Panc1 (cell line): ENCODE data around the gene RAPGEF5. TPM values are rescaled to one million over a fixed set of nuclear protein-coding genes. Genes with fewer than 3 reads are reported as not detected.

Experiments
- ATAC-seq: fragments of 200-7000 bp; cut with Tn5 transposase; 2 replicates; pipeline ENCODE4 v1.9.1; 2020; ENCODE audit warnings: mild to moderate bottlenecking, moderate library complexity
- BruUV-seq: library from RNA; stranded (reverse); fragments of 400-500 nt; replicated peaks from 2 replicates; lab custom pipeline; 2021; lab: Mats Ljungman, UMichigan
- CTCF ChIA-PET: fragments of 300-600 bp; sonication (Branson Sonifier 250); formaldehyde crosslinking; loops from one replicate; lab custom pipeline; 2022; ENCODE audit warnings: antibody characterized with exemption; lab: Charles Lee
- POLR2A ChIA-PET: fragments of 300-600 bp; sonication (Branson Sonifier 250); formaldehyde crosslinking; loops from one replicate; lab custom pipeline; 2022; ENCODE audit warnings: antibody characterized with exemption; lab: Charles Lee
- DNase-seq: peaks from one replicate; pipeline ENCODE4 v3.0.0-alpha.2; 2010; ENCODE audit warnings: low read depth, low spot score
- H3K27ac ChIP-seq: 2 replicates; pipeline ENCODE4 v1.5.1; 2011; ENCODE audit warnings: mild to moderate bottlenecking, low read length, inconsistent platforms
- H3K27me3 ChIP-seq: fragments of 200-500 bp; sonication (Bioruptor generic); 2 replicates; pipeline ENCODE4 v1.6.0; 2014; ENCODE audit warnings: low read length, inconsistent platforms; ENCODE audit not compliant: control insufficient read depth, insufficient read depth
- H3K36me3 ChIP-seq: fragments of 200-500 bp; sonication (Bioruptor generic); 2 replicates; pipeline ENCODE4 v1.5.1; 2014; ENCODE audit warnings: inconsistent platforms, mild to moderate bottlenecking, low read length, moderate library complexity; ENCODE audit not compliant: control insufficient read depth, insufficient read depth
- H3K4me1 ChIP-seq: 2 replicates; pipeline ENCODE4 v1.5.1; 2011; ENCODE audit warnings: inconsistent platforms, mild to moderate bottlenecking, low read length, moderate library complexity; ENCODE audit not compliant: control insufficient read depth, insufficient read depth
- H3K4me3 ChIP-seq, 2 experiments: 2 replicates each; pipeline ENCODE4 v1.5.1; 2011 to 2012; ENCODE audit warnings: low read depth in 2 of 2, low read length in 2 of 2, mild to moderate bottlenecking in 2 of 2, inconsistent platforms in 1 of 2, moderate library complexity in 1 of 2
- H3K9me3 ChIP-seq: fragments of 200-500 bp; sonication (Bioruptor generic); 2 replicates; pipeline ENCODE4 v1.5.1; 2014; ENCODE audit warnings: low read depth, mild to moderate bottlenecking, inconsistent platforms, low read length, moderate library complexity; ENCODE audit not compliant: control insufficient read depth, insufficient read depth
- POLR2AphosphoS5 ChIP-seq: IDR thresholded peaks from 2 replicates; pipeline ENCODE4 v1.6.1; 2012; ENCODE audit warnings: mild to moderate bottlenecking, low read depth, low read length, moderate library complexity
- SIN3A ChIP-seq: IDR thresholded peaks from 2 replicates; pipeline ENCODE4 v1.6.1; 2012; ENCODE audit warnings: low read depth, mild to moderate bottlenecking, low read length, moderate library complexity, borderline replicate concordance; ENCODE audit not compliant: insufficient read depth
- TCF7L2 ChIP-seq: IDR thresholded peaks from 2 replicates; pipeline ENCODE4 v1.6.1; 2011; ENCODE audit warnings: mild to moderate bottlenecking, low read depth, low read length, inconsistent platforms
- in situ Hi-C: cut with HindIII; loops from 2 replicates; pipeline ENCODE4 v1.10.0; 2016; ENCODE audit warnings: low sequenced_read_pairs, low pct_unique_long_range_greater_than_20kb
- intact Hi-C: fragments of 100-400 bp; cut with micrococcal nuclease; formaldehyde crosslinking; loops from one replicate; pipeline ENCODE4 v1.10.0; 2022; ENCODE audit not compliant: unreplicated experiment
- total RNA-seq: library from RNA; stranded (reverse); gene quantifications from one replicate; pipeline ENCODE4 v1.2.1, GENCODE V29; 2021; ENCODE audit not compliant: unreplicated experiment
- TF ChIP-seq, protein P1 (sequence below), 2 experiments: IDR thresholded peaks; 2 replicates each; pipeline ENCODE4 v1.6.1; 2011 to 2012; ENCODE audit warnings: low read depth in 2 of 2, control low read depth in 1 of 2, low read length in 1 of 2, mild to moderate bottlenecking in 1 of 2, moderate library complexity in 1 of 2; ENCODE audit not compliant: insufficient read depth in 1 of 2
- TF ChIP-seq, protein P2 (sequence below): fragments of 450-650 bp; IDR thresholded peaks from 2 replicates; pipeline ENCODE4 v1.5.1; 2017; ENCODE audit warnings: mild to moderate bottlenecking

The RAPGEF5 gene
- total RNA-seq, 1 experiment from 2014 or later: 1.4 TPM

DNA sequence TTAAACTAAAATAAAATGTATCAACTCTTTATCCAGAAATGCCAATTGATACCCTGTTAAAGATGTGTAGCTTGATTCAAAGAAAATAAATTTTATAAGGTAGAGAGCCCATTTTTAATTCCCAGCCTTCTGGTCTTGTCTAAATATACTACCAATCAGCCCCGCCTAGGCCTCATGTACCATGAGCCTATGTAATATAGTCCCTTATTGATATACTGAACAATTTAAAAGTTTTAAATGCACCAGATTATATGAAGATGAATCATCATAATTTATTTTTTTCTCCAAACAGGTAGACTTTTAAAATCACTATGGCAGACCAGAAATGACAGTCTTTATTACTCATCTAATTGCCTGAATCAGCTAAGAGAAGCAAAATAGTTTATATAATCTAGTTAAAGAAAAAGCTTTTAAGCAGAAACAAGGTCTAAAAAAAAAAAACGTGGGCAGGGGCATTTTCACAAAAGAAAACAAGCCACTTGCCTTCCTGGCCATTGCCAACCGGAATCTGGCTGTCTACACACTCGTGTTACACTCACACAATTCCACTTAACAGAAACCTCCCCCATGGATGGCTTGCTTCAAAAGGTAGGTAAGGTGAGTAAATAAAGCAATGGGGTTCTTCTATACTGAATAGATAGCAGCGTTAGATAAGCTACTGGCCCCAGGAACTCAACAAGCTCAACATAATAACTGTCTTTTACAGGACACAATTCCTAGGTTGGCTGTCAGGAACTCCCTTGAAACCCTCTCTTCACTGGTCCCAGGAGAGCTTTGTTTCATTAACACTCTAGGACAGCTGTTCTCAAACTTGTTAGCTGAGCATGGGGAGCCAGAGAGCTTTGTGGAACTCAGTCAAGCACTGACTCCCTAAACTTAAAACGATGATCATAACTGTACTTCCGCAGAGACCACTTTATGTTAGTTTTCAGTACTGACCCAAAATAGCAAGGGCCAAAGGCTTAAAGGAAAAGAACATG, 37.2 kb downstream of the RAPGEF5 start:
- intact Hi-C loops (no loop called here), in situ Hi-C loops (no loop called here)
- Histone ChIP-seq H3K27ac (no peak overlapping the region), H3K9me3 (no peaks in the 10 kb centered on the region), H3K27me3 (no peaks in the 10 kb centered on the region), H3K4me1 (no peaks in the 10 kb centered on the region), H3K4me3 (no peak overlapping the region), H3K36me3 (no peaks in the 10 kb centered on the region)
- no peak for TF ChIP-seq POLR2AphosphoS5
- TF ChIP-seq, protein P1, sequence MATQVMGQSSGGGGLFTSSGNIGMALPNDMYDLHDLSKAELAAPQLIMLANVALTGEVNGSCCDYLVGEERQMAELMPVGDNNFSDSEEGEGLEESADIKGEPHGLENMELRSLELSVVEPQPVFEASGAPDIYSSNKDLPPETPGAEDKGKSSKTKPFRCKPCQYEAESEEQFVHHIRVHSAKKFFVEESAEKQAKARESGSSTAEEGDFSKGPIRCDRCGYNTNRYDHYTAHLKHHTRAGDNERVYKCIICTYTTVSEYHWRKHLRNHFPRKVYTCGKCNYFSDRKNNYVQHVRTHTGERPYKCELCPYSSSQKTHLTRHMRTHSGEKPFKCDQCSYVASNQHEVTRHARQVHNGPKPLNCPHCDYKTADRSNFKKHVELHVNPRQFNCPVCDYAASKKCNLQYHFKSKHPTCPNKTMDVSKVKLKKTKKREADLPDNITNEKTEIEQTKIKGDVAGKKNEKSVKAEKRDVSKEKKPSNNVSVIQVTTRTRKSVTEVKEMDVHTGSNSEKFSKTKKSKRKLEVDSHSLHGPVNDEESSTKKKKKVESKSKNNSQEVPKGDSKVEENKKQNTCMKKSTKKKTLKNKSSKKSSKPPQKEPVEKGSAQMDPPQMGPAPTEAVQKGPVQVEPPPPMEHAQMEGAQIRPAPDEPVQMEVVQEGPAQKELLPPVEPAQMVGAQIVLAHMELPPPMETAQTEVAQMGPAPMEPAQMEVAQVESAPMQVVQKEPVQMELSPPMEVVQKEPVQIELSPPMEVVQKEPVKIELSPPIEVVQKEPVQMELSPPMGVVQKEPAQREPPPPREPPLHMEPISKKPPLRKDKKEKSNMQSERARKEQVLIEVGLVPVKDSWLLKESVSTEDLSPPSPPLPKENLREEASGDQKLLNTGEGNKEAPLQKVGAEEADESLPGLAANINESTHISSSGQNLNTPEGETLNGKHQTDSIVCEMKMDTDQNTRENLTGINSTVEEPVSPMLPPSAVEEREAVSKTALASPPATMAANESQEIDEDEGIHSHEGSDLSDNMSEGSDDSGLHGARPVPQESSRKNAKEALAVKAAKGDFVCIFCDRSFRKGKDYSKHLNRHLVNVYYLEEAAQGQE (IDR thresholded peaks at IDR 0.05; ENCODE audit: insufficient read depth in 1 of 2, low read depth in 2 of 2, low read length in 1 of 2): no peak
- ATAC-seq: no peak
- ChIA-PET CTCF (no interaction called here), POLR2A (no interaction called here)
- DNase-seq: no peak
- BruUV-seq: no TSS peak

DNA sequence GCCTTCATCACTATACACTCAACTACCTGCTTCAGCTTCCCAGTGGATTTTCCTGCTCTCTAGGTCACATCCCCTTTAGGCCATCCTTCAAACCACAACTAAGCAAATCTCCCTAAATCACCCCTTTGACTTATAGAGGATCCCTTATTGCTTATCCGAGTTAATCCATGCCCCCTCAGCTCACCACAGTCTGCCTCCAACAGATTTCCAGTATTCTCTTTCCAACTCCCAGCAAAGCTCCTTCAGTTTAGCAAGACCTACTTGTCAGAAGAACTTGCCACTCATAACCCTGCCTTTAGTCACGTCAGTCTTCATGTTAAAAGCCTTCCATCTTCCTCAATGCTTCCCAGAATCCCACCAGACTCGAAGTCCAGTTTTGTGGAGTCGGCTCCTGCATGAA, 38.6 kb downstream of the RAPGEF5 start:
- Histone ChIP-seq H3K4me1 (no peaks in the 10 kb centered on the region), H3K27ac (no peak overlapping the region), H3K36me3 (no peaks in the 10 kb centered on the region), H3K27me3 (no peaks in the 10 kb centered on the region), H3K9me3 (no peaks in the 10 kb centered on the region), H3K4me3 (no peak overlapping the region)
- no TSS peak for BruUV-seq
- ChIA-PET CTCF (no interaction called here), POLR2A (no interaction called here)
- intact Hi-C loops (no loop called here), in situ Hi-C loops (no loop called here)
- no peak for ATAC-seq
- no peak for DNase-seq
- TF ChIP-seq, protein P1 (IDR thresholded peaks at IDR 0.05; ENCODE audit: insufficient read depth in 1 of 2, low read depth in 2 of 2, low read length in 1 of 2): no peak
- TF ChIP-seq, protein P2, sequence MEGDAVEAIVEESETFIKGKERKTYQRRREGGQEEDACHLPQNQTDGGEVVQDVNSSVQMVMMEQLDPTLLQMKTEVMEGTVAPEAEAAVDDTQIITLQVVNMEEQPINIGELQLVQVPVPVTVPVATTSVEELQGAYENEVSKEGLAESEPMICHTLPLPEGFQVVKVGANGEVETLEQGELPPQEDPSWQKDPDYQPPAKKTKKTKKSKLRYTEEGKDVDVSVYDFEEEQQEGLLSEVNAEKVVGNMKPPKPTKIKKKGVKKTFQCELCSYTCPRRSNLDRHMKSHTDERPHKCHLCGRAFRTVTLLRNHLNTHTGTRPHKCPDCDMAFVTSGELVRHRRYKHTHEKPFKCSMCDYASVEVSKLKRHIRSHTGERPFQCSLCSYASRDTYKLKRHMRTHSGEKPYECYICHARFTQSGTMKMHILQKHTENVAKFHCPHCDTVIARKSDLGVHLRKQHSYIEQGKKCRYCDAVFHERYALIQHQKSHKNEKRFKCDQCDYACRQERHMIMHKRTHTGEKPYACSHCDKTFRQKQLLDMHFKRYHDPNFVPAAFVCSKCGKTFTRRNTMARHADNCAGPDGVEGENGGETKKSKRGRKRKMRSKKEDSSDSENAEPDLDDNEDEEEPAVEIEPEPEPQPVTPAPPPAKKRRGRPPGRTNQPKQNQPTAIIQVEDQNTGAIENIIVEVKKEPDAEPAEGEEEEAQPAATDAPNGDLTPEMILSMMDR: no peak
- no peak for TF ChIP-seq SIN3A
- TF ChIP-seq TCF7L2: no peak
- TF ChIP-seq POLR2AphosphoS5: no peak
